H1 (cell line): ENCODE measurements around the gene BCL7B. TPM values are rescaled to one million over a fixed set of nuclear protein-coding genes. Genes with fewer than 3 reads are reported as not detected.

Source experiments
- CTCF ChIA-PET: fragments of 300-600 bp; sonication (Branson Sonifier 250); formaldehyde crosslinking; loops from one replicate; lab custom pipeline; 2021; ENCODE audit not compliant: partially characterized antibody; lab: Charles Lee
- POLR2A ChIA-PET: fragments of 300-600 bp; sonication (Branson Sonifier 250); formaldehyde crosslinking; loops from one replicate; lab custom pipeline; 2021; ENCODE audit warnings: inconsistent platforms; ENCODE audit not compliant: partially characterized antibody; lab: Charles Lee
- DNase-seq, 2 experiments: peaks; one replicate each; pipeline versions ENCODE4 v3.0.0 to v3.0.0-alpha.2; 2010 to 2022; ENCODE audit warnings: low spot score in 2 of 2, low read depth in 1 of 2, mixed read lengths in 1 of 2
- FAIRE-seq: peaks from 2 replicates; lab custom pipeline; 2011; peaks lifted over from hg19 to GRCh38; lab: Jason Lieb, UNC
- H2AFZ ChIP-seq: 2 replicates; pipeline ENCODE4 v1.8.1; 2012; ENCODE audit warnings: low read length, inconsistent platforms
- H2AK5ac ChIP-seq: 2 replicates; pipeline ENCODE4 v1.6.1; 2013; ENCODE audit warnings: low read depth, low read length
- H2BK120ac ChIP-seq: replicated peaks from 2 replicates; pipeline ENCODE3; 2013; ENCODE audit warnings: low read depth, low read length, inconsistent platforms
- H2BK12ac ChIP-seq: 2 replicates; pipeline ENCODE4 v1.6.1; 2013; ENCODE audit warnings: low read depth, low read length
- H2BK15ac ChIP-seq: 2 replicates; pipeline ENCODE4 v1.6.1; 2013; ENCODE audit warnings: low read length
- H2BK20ac ChIP-seq: 2 replicates; pipeline ENCODE4 v1.6.1; 2013; ENCODE audit warnings: low read length
- H2BK5ac ChIP-seq: 2 replicates; pipeline ENCODE4 v1.6.1; 2013; ENCODE audit warnings: low read depth, low read length
- H3K14ac ChIP-seq: 2 replicates; pipeline ENCODE4 v1.6.1; 2013; ENCODE audit warnings: inconsistent platforms; ENCODE audit not compliant: insufficient read length
- H3K18ac ChIP-seq: 2 replicates; pipeline ENCODE4 v1.6.1; 2013; ENCODE audit warnings: low read length; ENCODE audit errors: extremely low read depth
- H3K23ac ChIP-seq: 2 replicates; pipeline ENCODE4 v1.6.1; 2013; ENCODE audit warnings: inconsistent platforms; ENCODE audit not compliant: insufficient read length
- H3K23me2 ChIP-seq: 2 replicates; pipeline ENCODE4 v1.6.1; 2013; ENCODE audit warnings: low read depth, low read length
- H3K27ac ChIP-seq: 2 replicates; pipeline ENCODE4 v1.6.1; 2011; ENCODE audit warnings: low read depth, low read length, inconsistent platforms
- H3K27me3 ChIP-seq, 4 experiments: replicated peaks in 1 of 4; 1 replicate in 1 of 4; 2 replicates in 3 of 4; pipeline versions ENCODE4 v1.6.1 to v1.8.1; 2011 to 2013; ENCODE audit warnings: low read length in 3 of 4, mild to moderate bottlenecking in 3 of 4, inconsistent platforms in 2 of 4, mixed read lengths in 2 of 4, moderate library complexity in 1 of 4; ENCODE audit not compliant: control insufficient read depth in 3 of 4, insufficient read depth in 3 of 4; ENCODE audit errors: extremely low read depth in 1 of 4
- H3K36me3 ChIP-seq, 4 experiments: 2 replicates each; pipeline versions ENCODE4 v1.6.1 to v1.8.1; 2011 to 2013; ENCODE audit warnings: mild to moderate bottlenecking in 4 of 4, low read length in 3 of 4, moderate library complexity in 2 of 4, control low read depth in 1 of 4, inconsistent platforms in 1 of 4; ENCODE audit not compliant: insufficient read depth in 4 of 4, control insufficient read depth in 2 of 4
- H3K4ac ChIP-seq: replicated peaks from 2 replicates; pipeline ENCODE3; 2013; ENCODE audit warnings: low read length, low read depth, mixed read lengths, inconsistent platforms; ENCODE audit not compliant: insufficient read length
- H3K4me1 ChIP-seq, 4 experiments: replicated peaks in 1 of 4; 1 replicate in 1 of 4; 2 replicates in 3 of 4; pipeline versions ENCODE4 v1.6.1 to v1.8.1; 2011 to 2013; ENCODE audit warnings: low read length in 3 of 4, inconsistent platforms in 2 of 4, mixed read lengths in 1 of 4; ENCODE audit not compliant: insufficient read depth in 4 of 4, control insufficient read depth in 3 of 4
- H3K4me2 ChIP-seq, 2 experiments: 2 replicates each; pipeline versions ENCODE4 v1.6.1 to v1.8.1; 2011 to 2013; ENCODE audit warnings: low read depth in 2 of 2, low read length in 2 of 2, control low read depth in 1 of 2, inconsistent platforms in 1 of 2, mild to moderate bottlenecking in 1 of 2; ENCODE audit not compliant: insufficient read depth in 1 of 2
- H3K4me3 ChIP-seq, 4 experiments: fragments of 200-600, 300-600 bp in 1 of 4; sonication (generic), shearing (Covaris generic), sonication (Bioruptor Twin) in 1 of 4; 2 replicates each; pipeline versions ENCODE4 v1.5.1 to v1.8.1; 2011 to 2016; ENCODE audit warnings: low read length in 4 of 4, low read depth in 3 of 4, control low read depth in 2 of 4, inconsistent platforms in 2 of 4, mild to moderate bottlenecking in 2 of 4, mixed read lengths in 1 of 4, moderate library complexity in 1 of 4; ENCODE audit not compliant: insufficient read depth in 2 of 4; ENCODE audit errors: extremely low read depth in 1 of 4
- H3K56ac ChIP-seq: replicated peaks from 2 replicates; pipeline ENCODE3; 2013; ENCODE audit warnings: low read depth, mild to moderate bottlenecking, mixed read lengths, low read length, inconsistent platforms; ENCODE audit not compliant: insufficient read length
- H3K79me1 ChIP-seq: 2 replicates; pipeline ENCODE4 v1.6.1; 2013; ENCODE audit warnings: low read depth, low read length, control low read depth
- H3K79me2 ChIP-seq, 2 experiments: 2 replicates each; pipeline versions ENCODE4 v1.6.1 to v1.8.1; 2012 to 2013; ENCODE audit warnings: low read length in 2 of 2, mild to moderate bottlenecking in 2 of 2, inconsistent platforms in 1 of 2; ENCODE audit not compliant: insufficient read depth in 2 of 2, control insufficient read depth in 1 of 2
- H3K9ac ChIP-seq, 4 experiments: replicated peaks in 1 of 4; 1 replicate in 1 of 4; 2 replicates in 3 of 4; pipeline versions ENCODE4 v1.6.1 to v1.8.1; 2011 to 2013; ENCODE audit warnings: low read depth in 3 of 4, low read length in 3 of 4, control low read depth in 2 of 4, mild to moderate bottlenecking in 2 of 4, moderate library complexity in 2 of 4, inconsistent platforms in 1 of 4; ENCODE audit errors: extremely low read depth in 1 of 4
- H3K9me3 ChIP-seq, 2 experiments: 2 replicates each; pipeline versions ENCODE4 v1.6.1 to v1.8.1; 2012 to 2013; ENCODE audit warnings: mild to moderate bottlenecking in 2 of 2, moderate library complexity in 2 of 2, control low read depth in 1 of 2, inconsistent platforms in 1 of 2, low read depth in 1 of 2, low read length in 1 of 2, mixed read lengths in 1 of 2; ENCODE audit not compliant: insufficient read depth in 2 of 2
- H4K20me1 ChIP-seq, 2 experiments: replicated peaks in 1 of 2; 2 replicates each; pipeline versions ENCODE3 to v1.8.1; 2011 to 2013; ENCODE audit warnings: inconsistent platforms in 2 of 2, low read length in 2 of 2, mild to moderate bottlenecking in 1 of 2; ENCODE audit not compliant: insufficient read depth in 2 of 2, control insufficient read depth in 1 of 2
- H4K5ac ChIP-seq: 2 replicates; pipeline ENCODE4 v1.6.1; 2013; ENCODE audit warnings: low read length, low read depth, mixed read lengths, inconsistent platforms; ENCODE audit not compliant: insufficient read length
- H4K8ac ChIP-seq: 2 replicates; pipeline ENCODE4 v1.8.0; 2013; ENCODE audit warnings: mild to moderate bottlenecking, moderate library complexity, low read length, inconsistent platforms; ENCODE audit not compliant: insufficient read depth; ENCODE audit errors: extremely low read depth
- H4K91ac ChIP-seq: replicated peaks from 2 replicates; pipeline ENCODE3; 2013; ENCODE audit warnings: low read length, mixed read lengths, inconsistent platforms; ENCODE audit not compliant: insufficient read length
- CREB1 ChIP-seq: IDR thresholded peaks from 2 replicates; pipeline ENCODE4 v1.6.1; 2012; ENCODE audit warnings: inconsistent platforms
- CTCF ChIP-seq, 3 experiments: IDR thresholded peaks; 1 replicate in 2 of 3; 2 replicates in 1 of 3; pipeline versions ENCODE4 v1.5.1 to v1.6.1; 2011; ENCODE audit warnings: low read length in 3 of 3, mild to moderate bottlenecking in 3 of 3, inconsistent platforms in 2 of 3, low read depth in 1 of 3, moderate library complexity in 1 of 3; ENCODE audit not compliant: insufficient read depth in 1 of 3; ENCODE audit errors: control extremely low read depth in 1 of 3
- FOSL1 ChIP-seq: IDR thresholded peaks from 2 replicates; pipeline ENCODE4 v1.6.1; 2011; ENCODE audit warnings: mild to moderate bottlenecking, low read depth, low read length, moderate library complexity; ENCODE audit not compliant: insufficient read depth
- HDAC2 ChIP-seq, 2 experiments: fragments of 300-600 bp in 1 of 2; sonication (generic) in 1 of 2; IDR thresholded peaks; 2 replicates each; pipeline ENCODE4 v1.6.1; 2011 to 2012; ENCODE audit warnings: low read depth in 2 of 2, low read length in 2 of 2, mild to moderate bottlenecking in 2 of 2, moderate library complexity in 2 of 2, borderline replicate concordance in 1 of 2, inconsistent platforms in 1 of 2
- HDAC6 ChIP-seq: IDR thresholded peaks from one replicate; pipeline ENCODE4 v1.7.1; 2012; ENCODE audit warnings: low read depth, mild to moderate bottlenecking, inconsistent platforms, low read length, moderate library complexity
- POLR2AphosphoS5 ChIP-seq: IDR thresholded peaks from 2 replicates; pipeline ENCODE4 v1.6.1; 2011; ENCODE audit warnings: low read depth, low read length
- SUZ12 ChIP-seq: fragments of 200-600 bp; sonication (generic); IDR thresholded peaks from 2 replicates; pipeline ENCODE4 v1.6.1; 2012; ENCODE audit warnings: mild to moderate bottlenecking, inconsistent platforms, low read length, moderate library complexity, mixed read lengths
- TAF7 ChIP-seq: optimal IDR thresholded peaks from 2 replicates; pipeline ENCODE3; 2011; ENCODE audit warnings: low read depth, mild to moderate bottlenecking, inconsistent platforms, low read length, moderate library complexity, borderline replicate concordance
- WGBS, 2 experiments: shearing (Covaris generic) in 1 of 2; methylation state at CpG; one replicate each; pipeline versions ENCODE4 v1.1.6 to v1.1.7; 2013 to 2015; ENCODE audit warnings: low lambda C conversion rate in 2 of 2, mixed read lengths in 2 of 2, inconsistent platforms in 1 of 2, low coverage in 1 of 2, missing lambda C conversion rate in 1 of 2; ENCODE audit not compliant: insufficient replicate concordance in 2 of 2, insufficient coverage in 1 of 2, insufficient read length in 1 of 2; ENCODE audit errors: extremely low coverage in 1 of 2, missing lambda C conversion rate in 1 of 2; 5-methylcytosine and 5-hydroxymethylcytosine counted together
- polyA plus RNA-seq, 7 experiments: library from polyadenylated mRNA; depleted of rRNA in 3 of 7; stranded (reverse) in 5 of 7; unstranded in 2 of 7; fragments of >200 nt in 5 of 7; fragments of 200-250 nt in 2 of 7; gene quantifications; 1 replicate in 5 of 7; 2 replicates in 1 of 7; 4 replicates in 1 of 7; pipeline versions ENCODE4 v1.2.1 to v1.2.3, GENCODE V29; 2011 to 2013; ENCODE audit warnings: missing spikeins in 2 of 7, mixed read lengths in 2 of 7
- total RNA-seq: library from RNA; stranded (reverse); fragmentation: NEBNext Ultra II Directional; extraction: Animal tissue kit (Norgen Biotek cat#: 25700); gene quantifications from 2 replicates; pipeline ENCODE4 v1.2.1, GENCODE V29; 2021

BCL7B gene
- total and polyA plus RNA-seq, 2 of the 8 experiments (the other 6 are each of a cell fraction or from before 2014, with no cell fraction given) = 24.9 to 44.6 TPM

GRCh38 chr7:73573791-73574190 lies 16.3 kb upstream of the BCL7B start:
- no peak overlapping the region for H3K56ac ChIP-seq
- no peak overlapping the region for H2AFZ ChIP-seq
- no peak overlapping the region for H2BK15ac ChIP-seq
- H2BK5ac ChIP-seq = no peak overlapping the region
- no peaks in the 10 kb centered on the region for H3K4me1 ChIP-seq
- no peak overlapping the region for H3K4me3 ChIP-seq
- no peak overlapping the region for H3K14ac ChIP-seq
- FAIRE-seq (no peak), DNase-seq (no peak)
- no peak overlapping the region for H3K23ac ChIP-seq
- no peak overlapping the region for H4K5ac ChIP-seq
- H2BK20ac ChIP-seq = no peak overlapping the region
- H3K23me2 ChIP-seq = peaks cover 5% of the 10 kb centered on the region; the same call in 1 of the 2 replicates
- no peak overlapping the region for H3K9ac ChIP-seq
- WGBS, 2 experiments = 96% methylated on average over 11 of the region's 11 CpGs; no CpG with 5 or more reads in 1 of the 2 experiments
- H4K91ac ChIP-seq = no peak overlapping the region
- peaks cover 0 to 10% of the 10 kb centered on the region in 2 experiments for H4K20me1 ChIP-seq
- H2BK12ac ChIP-seq = no peak overlapping the region
- H3K79me2 ChIP-seq = peaks cover 0 to 6% of the 10 kb centered on the region in 2 experiments; a peak in 1 of 4 replicates
- H3K27me3 ChIP-seq = peaks cover 0 to 6% (median under 1%) of the 10 kb centered on the region in 4 experiments; a peak in 3 of 7 replicates
- H3K18ac ChIP-seq = no peak overlapping the region
- no peak overlapping the region for H3K4ac ChIP-seq
- peaks cover 3% of the 10 kb centered on the region; the same call in 1 of the 2 replicates for H3K79me1 ChIP-seq
- no peak overlapping the region for H3K27ac ChIP-seq
- H2AK5ac ChIP-seq = no peak overlapping the region
- ChIA-PET CTCF (interaction anchor here (0.5 to 1.4 kb wide), 2 partner anchors 33 to 741 kb away, joined by 4 read pairs; no protein-coding TSS in a partner anchor), POLR2A (interaction anchor here (0.8 to 1.5 kb wide), 3 partner anchors 8 to 13 kb away, joined by 3 to 5 read pairs (median 4); no protein-coding TSS in a partner anchor)
- H4K8ac ChIP-seq = no peak overlapping the region
- H3K4me2 ChIP-seq = no peak overlapping the region
- H2BK120ac ChIP-seq = no peak overlapping the region
- no peaks in the 10 kb centered on the region for H3K9me3 ChIP-seq
- peaks cover 26 to 48% (median 38%) of the 10 kb centered on the region in 4 experiments for H3K36me3 ChIP-seq
- TF ChIP-seq POLR2AphosphoS5 (no peak), CREB1 (no peak), TAF7 (no peak), SUZ12 (no peak), CTCF (IDR thresholded peaks at IDR 0.05; ENCODE audit: control extremely low read depth in 1 of 3, insufficient read depth in 1 of 3, low read depth in 1 of 3, low read length in 3 of 3) (no peak), HDAC6 (no peak), HDAC2 (IDR thresholded peaks at IDR 0.05; ENCODE audit: borderline replicate concordance in 1 of 2, low read depth in 2 of 2, low read length in 2 of 2) (no peak), FOSL1 (no peak)
